Stimulated activated CD8-positive, alpha-beta memory T cell treated with anti-CD3 and anti-CD28 coated beads, Interleukin-7, amount 100 ng/mL, for 48 hours (primary cell): ENCODE data around the gene INPP5F.

ENCODE experiments used
- DNase-seq, 2 donors: peaks; one replicate each; pipeline ENCODE4 v3.0.0-alpha.2; 2020; ENCODE audit warnings: low read depth in 1 of 2; ENCODE audit errors: extremely low read depth in 1 of 2

Gene INPP5F

GRCh38 chr10:119807960-119808697, 82.3 kb downstream of the INPP5F start:
- DNase-seq = no peak

- no peak for DNase-seq
Observed at GRCh38 chr10:119811122-119811521, 85.3 kb downstream of the INPP5F start.

- no peak for DNase-seq
Observed at GRCh38 chr10:119812684-119813083, 86.8 kb downstream of the INPP5F start.

GRCh38 chr10:119815671-119816070, 89.8 kb downstream of the INPP5F start:
- no peak for DNase-seq

- no peak for DNase-seq
Observed at GRCh38 chr10:119817991-119818888, 92.4 kb downstream of the INPP5F start.

GRCh38 chr10:119818889-119819270, 93.0 kb downstream of the INPP5F start:
- no peak for DNase-seq

GRCh38 chr10:119821182-119821581, 95.3 kb downstream of the INPP5F start:
- DNase-seq = no peak

GRCh38 chr10:119824299-119824698, 98.4 kb downstream of the INPP5F start:
- no peak for DNase-seq

GRCh38 chr10:119826771-119827170, 100.9 kb downstream of the INPP5F start:
- no peak for DNase-seq

- DNase-seq = no peak
Observed at GRCh38 chr10:119827430-119827829, 101.6 kb downstream of the INPP5F start.

- DNase-seq = no peak
Observed at GRCh38 chr10:119829429-119829828, 103.6 kb downstream of the INPP5F start.

GRCh38 chr10:119830851-119831250, 105.0 kb downstream of the INPP5F start:
- DNase-seq = no peak

- DNase-seq = no peak
Observed at GRCh38 chr10:119831656-119832055, 105.8 kb downstream of the INPP5F start.

GRCh38 chr10:119832951-119833350, 107.1 kb downstream of the INPP5F start:
- no peak for DNase-seq

GRCh38 chr10:119834188-119834587, 108.3 kb downstream of the INPP5F start:
- DNase-seq = peak in 1 of 2 donors; percentile 25

GRCh38 chr10:119845656-119846055, 119.8 kb downstream of the INPP5F start:
- DNase-seq = no peak

- no peak for DNase-seq
Observed at GRCh38 chr10:119849031-119849789, 123.4 kb downstream of the INPP5F start.

GRCh38 chr10:119849944-119850343, 124.1 kb downstream of the INPP5F start:
- DNase-seq = no peak

- DNase-seq = no peak
Observed at GRCh38 chr10:119852277-119852676, 126.4 kb downstream of the INPP5F start.

GRCh38 chr10:119852822-119853221, 127.0 kb downstream of the INPP5F start:
- DNase-seq = no peak

GRCh38 chr10:119853574-119853973, 127.7 kb downstream of the INPP5F start:
- DNase-seq = no peak
